ENCODE data around the gene CDH4.
A peak's percentile ranks its signal among the peaks of the same experiment; 100 is the strongest.
"Not testable (repeated sequence)": the region's sequence is repeated elsewhere in the genome, so short reads cannot be mapped to it uniquely, and the experiment has no call there.

The CDH4 gene

GRCh38 chr20:61419010-61419409 is 166.9 kb downstream of the CDH4 start:
- no peak for DNase-seq (ENCODE audit: low spot score)

GRCh38 chr20:61419501-61419900 is 167.4 kb downstream of the CDH4 start:
- no peak for DNase-seq (ENCODE audit: low spot score)

- no peak for DNase-seq (ENCODE audit: low spot score)
Measured at GRCh38 chr20:61420056-61420455, 168.0 kb downstream of the CDH4 start.

GRCh38 chr20:61420781-61421180 is 168.7 kb downstream of the CDH4 start:
- no peak for DNase-seq (ENCODE audit: low spot score)

- peak; percentile 35 for DNase-seq (ENCODE audit: low spot score)
Measured at GRCh38 chr20:61422636-61423425, 170.8 kb downstream of the CDH4 start.

GRCh38 chr20:61424011-61424627 is 172.1 kb downstream of the CDH4 start:
- DNase-seq (ENCODE audit: low spot score), result no peak

GRCh38 chr20:61424628-61425420 is 172.8 kb downstream of the CDH4 start:
- DNase-seq (ENCODE audit: low spot score), result no peak

GRCh38 chr20:61425541-61425991 is 173.5 kb downstream of the CDH4 start:
- not testable (repeated sequence) for DNase-seq (ENCODE audit: low spot score)

- peak; percentile 72 for DNase-seq (ENCODE audit: low spot score)
Measured at GRCh38 chr20:61426352-61426751, 174.3 kb downstream of the CDH4 start.

- no peak for DNase-seq (ENCODE audit: low spot score)
Measured at GRCh38 chr20:61429458-61430227, 177.6 kb downstream of the CDH4 start.

GRCh38 chr20:61430228-61430624 is 178.2 kb downstream of the CDH4 start:
- DNase-seq (ENCODE audit: low spot score), result no peak

GRCh38 chr20:61433176-61433575 is 181.1 kb downstream of the CDH4 start:
- no peak for DNase-seq (ENCODE audit: low spot score)

GRCh38 chr20:61433816-61434215 is 181.8 kb downstream of the CDH4 start:
- DNase-seq (ENCODE audit: low spot score), result no peak

- no peak for DNase-seq (ENCODE audit: low spot score)
Measured at GRCh38 chr20:61434341-61434781, 182.3 kb downstream of the CDH4 start.

- DNase-seq (ENCODE audit: low spot score), result no peak
Measured at GRCh38 chr20:61435184-61435822, 183.2 kb downstream of the CDH4 start.

- DNase-seq (ENCODE audit: low spot score), result no peak
Measured at GRCh38 chr20:61435823-61436220, 183.8 kb downstream of the CDH4 start.

- DNase-seq (ENCODE audit: low spot score), result peak; percentile 61
Measured at GRCh38 chr20:61436283-61436666, 184.2 kb downstream of the CDH4 start.

- DNase-seq (ENCODE audit: low spot score), result peak; percentile 90
Measured at GRCh38 chr20:61436667-61437279, 184.7 kb downstream of the CDH4 start.

GRCh38 chr20:61437280-61438206 is 185.5 kb downstream of the CDH4 start:
- DNase-seq (ENCODE audit: low spot score), result no peak

GRCh38 chr20:61438285-61438684 is 186.2 kb downstream of the CDH4 start:
- no peak for DNase-seq (ENCODE audit: low spot score)
